GM18520 (cell line): ENCODE data around the gene LPCAT2.

Source experiments
- ATAC-seq: cut with Tn5 transposase; IDR thresholded peaks from one replicate; pipeline ENCODE4 v1.9.1; 2021; ENCODE audit not compliant: unreplicated experiment

The LPCAT2 gene

GRCh38 chr16:55480228-55480655 is 28.6 kb upstream of the LPCAT2 start:
- ATAC-seq: no peak

DNA sequence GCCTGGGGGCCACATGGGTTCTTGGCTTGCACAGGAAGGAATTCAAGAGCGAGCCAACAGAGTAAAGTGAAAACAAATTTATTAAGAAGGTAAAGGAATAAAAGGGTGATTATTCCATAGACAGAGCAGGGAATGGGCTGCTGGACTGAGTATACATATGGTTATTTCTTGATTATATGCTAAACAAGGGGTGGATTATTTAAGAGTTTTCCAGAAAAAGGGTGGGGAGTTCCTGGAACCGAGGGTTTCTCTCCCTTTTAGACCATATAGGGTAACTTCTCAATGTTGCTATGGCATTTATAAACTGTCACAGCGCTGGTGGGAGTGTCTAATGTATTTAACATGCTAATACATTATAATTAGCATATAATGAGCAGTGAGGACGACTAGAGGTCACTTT is 27.8 kb upstream of the LPCAT2 start:
- no peak for ATAC-seq

DNA sequence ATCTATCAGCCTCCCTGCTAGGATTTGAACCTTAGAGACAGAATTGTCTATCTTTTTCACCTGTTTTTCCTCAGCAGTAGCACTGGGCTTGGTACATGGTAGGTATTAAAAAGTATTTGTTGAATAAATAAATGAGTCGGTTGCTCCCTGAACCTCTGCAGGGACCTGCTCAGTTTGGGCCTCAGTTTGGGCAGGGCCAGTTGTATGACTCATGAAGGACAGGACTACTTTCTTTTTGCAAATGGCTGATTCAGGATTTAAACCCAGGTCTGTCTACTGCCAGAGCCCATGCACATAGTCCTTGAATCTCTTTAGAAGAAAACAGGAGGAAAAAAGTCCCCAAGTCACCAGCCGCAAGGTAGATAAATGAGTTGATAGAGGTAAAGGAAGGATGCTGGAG is 26.8 kb upstream of the LPCAT2 start:
- no peak for ATAC-seq

DNA sequence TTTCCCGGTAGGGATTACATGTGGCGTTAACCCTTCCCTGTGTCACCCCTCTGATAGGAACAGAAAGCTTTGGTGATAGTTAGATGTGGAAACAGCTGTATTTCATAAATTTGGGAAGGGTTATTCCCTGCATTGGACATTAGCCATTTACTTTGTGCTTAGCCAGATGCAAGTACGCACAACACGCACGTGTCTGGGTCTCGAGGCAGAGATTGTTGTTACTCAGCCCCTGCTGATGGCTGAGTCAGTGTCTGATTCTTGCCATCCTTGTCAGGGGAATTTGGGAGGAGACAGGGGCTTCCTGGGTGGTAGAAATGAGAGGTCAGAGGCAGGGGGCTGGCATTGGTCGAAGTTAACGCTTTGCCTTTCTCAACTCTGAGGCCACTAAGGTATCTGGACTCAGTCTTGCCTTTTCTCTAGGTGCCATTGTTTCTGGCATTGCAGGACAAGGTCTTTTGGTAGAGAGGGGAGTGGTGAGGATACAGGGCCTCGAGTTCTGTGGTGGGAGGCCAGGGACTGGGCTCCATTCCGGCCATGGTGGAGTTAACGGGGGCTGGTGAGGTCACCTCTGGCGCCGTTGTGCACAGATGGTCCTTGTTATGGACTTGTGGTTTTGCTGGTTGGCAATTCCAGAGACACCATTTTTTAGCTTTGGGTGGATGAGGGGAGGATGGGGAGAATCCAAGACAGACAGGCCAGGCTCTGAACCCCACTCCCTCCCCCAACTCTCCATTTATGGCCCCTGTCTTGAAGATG is 21.6 kb upstream of the LPCAT2 start:
- ATAC-seq: no peak

- ATAC-seq: no peak
These were observed 20.6 kb upstream of the LPCAT2 start for GRCh38 chr16:55488306-55488705.

DNA sequence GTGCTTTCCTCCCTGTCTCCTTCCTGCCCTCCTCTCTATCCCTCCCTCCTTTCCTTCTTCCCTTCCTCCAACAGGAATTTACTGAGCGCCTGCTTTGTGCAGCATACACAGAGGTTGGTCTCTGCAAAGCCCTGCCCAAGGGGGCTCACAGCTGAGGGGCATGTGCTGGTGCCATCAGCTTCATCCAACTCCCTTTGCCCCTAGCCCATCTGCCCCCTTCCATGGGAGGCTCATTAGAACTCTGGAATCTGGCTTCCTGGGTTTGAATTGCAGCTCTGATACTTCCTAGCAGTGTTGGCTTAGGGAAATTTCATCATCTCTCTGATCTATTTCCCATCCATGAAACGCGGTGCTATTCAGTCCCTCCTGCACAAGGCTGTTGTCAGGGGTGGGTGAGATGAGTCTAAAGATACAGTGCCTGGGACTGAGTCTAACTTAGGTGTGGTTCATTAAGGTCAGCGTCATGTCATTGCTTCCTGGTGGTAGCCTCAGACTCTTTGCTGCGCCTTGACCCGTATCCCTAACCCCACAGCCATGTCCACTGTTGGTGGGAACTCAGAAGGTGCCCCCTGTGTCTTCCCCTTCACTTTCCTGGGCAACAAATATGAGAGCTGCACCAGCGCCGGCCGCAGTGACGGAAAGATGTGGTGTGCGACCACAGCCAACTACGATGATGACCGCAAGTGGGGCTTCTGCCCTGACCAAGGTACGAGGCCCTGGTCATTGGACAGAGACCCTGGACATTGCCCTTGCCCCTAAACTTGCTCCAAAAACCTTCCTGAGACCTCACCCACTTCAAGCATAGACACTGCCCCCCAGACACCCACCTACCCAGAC is 19.5 kb upstream of the LPCAT2 start:
- no peak for ATAC-seq

- ATAC-seq: no peak
These were observed 19.0 kb upstream of the LPCAT2 start for GRCh38 chr16:55489956-55490265.

DNA sequence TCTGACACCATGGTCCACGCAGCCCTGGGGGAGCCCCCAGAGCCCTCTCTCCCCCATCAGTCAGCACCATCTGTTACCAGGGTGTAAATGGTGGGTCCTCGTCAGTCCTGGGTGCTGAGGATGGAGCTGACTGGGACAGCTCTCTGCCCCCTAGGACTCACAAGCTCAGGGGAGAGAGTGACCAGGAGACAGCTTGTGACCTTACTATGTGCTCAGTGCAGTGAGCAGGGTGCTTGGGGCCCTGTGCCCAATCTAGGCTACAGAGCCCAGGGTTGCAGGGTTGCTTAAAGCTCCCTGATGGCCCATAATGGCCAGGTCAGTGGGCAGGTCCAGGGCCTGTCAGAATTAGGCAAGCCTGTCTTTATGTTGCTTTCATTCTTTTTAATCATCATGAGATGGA is 18.6 kb upstream of the LPCAT2 start:
- ATAC-seq: no peak

- ATAC-seq: no peak
These were observed 17.2 kb upstream of the LPCAT2 start for GRCh38 chr16:55491691-55492090.

GRCh38 chr16:55492756-55493380 is 16.0 kb upstream of the LPCAT2 start:
- ATAC-seq: no peak

- no peak for ATAC-seq
These were observed 13.9 kb upstream of the LPCAT2 start for GRCh38 chr16:55494994-55495421.

GRCh38 chr16:55495616-55496289 is 13.1 kb upstream of the LPCAT2 start:
- ATAC-seq: no peak

GRCh38 chr16:55496509-55497145 is 12.2 kb upstream of the LPCAT2 start:
- no peak for ATAC-seq

- ATAC-seq: no peak
These were observed 11.3 kb upstream of the LPCAT2 start for GRCh38 chr16:55497558-55497957.

DNA sequence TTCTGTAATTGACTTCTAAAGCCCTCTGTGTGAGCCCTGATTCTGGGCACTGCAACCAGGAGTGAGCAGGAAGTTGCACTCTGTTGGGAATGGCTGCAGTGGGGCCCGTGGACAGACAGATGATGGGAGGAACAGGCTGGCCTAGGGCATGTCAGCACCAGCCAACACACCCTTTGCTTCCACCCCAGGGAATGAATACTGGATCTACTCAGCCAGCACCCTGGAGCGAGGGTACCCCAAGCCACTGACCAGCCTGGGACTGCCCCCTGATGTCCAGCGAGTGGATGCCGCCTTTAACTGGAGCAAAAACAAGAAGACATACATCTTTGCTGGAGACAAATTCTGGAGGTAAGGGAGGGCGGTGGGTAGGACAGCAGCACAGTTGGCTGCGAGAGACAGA is 10.8 kb upstream of the LPCAT2 start:
- no peak for ATAC-seq

- no peak for ATAC-seq
These were observed 9.6 kb upstream of the LPCAT2 start for GRCh38 chr16:55499281-55499680.

DNA sequence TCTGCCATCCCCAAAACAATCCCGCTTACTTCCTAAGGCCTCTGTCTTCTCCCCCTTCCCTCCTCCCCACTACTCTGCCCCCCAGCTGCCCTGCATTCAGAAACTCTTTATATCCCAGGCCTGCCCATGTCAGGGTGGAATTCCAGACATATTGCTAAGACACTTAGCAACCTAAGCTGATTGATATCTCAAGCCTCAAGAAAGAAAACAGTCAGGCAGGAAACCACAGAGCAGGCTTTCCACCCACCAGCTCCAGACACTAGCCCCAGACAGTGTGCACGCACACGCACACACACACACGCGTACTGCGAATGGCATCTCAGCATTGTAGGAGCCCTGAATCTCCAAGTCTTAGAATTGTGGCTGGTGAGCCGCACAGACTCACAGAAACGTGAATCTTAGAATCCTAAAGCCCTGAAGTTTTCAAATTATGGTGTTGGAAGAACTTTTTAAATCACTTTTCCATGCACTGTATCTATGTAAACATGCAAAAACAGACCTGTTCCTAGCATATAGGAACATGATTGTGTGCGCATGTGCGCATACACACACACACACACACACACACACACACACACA is 8.8 kb upstream of the LPCAT2 start:
- no peak for ATAC-seq

DNA sequence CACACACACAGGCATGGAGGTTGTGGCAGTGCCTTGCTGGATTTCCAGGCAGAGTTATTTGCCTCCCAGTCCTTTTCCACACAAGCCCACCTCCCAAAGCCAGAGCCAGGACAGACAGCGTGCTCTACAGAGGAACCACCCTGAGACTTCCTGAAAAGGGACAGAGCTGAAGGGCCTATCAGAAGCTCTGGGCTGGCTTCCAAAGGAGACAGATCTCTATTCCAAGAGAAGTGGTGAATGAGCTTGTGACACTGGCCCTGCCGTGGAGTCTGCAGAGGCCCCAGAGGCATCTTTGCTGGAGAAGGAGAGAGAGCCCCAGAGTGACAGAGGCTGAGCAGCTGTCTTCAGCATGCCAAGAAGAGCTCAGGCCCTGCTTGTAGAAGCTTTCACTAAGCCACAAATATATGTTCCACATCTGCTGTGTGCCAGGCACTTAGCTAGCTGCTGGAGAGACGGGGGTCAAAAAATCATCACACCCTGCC is 8.3 kb upstream of the LPCAT2 start:
- ATAC-seq: no peak

DNA sequence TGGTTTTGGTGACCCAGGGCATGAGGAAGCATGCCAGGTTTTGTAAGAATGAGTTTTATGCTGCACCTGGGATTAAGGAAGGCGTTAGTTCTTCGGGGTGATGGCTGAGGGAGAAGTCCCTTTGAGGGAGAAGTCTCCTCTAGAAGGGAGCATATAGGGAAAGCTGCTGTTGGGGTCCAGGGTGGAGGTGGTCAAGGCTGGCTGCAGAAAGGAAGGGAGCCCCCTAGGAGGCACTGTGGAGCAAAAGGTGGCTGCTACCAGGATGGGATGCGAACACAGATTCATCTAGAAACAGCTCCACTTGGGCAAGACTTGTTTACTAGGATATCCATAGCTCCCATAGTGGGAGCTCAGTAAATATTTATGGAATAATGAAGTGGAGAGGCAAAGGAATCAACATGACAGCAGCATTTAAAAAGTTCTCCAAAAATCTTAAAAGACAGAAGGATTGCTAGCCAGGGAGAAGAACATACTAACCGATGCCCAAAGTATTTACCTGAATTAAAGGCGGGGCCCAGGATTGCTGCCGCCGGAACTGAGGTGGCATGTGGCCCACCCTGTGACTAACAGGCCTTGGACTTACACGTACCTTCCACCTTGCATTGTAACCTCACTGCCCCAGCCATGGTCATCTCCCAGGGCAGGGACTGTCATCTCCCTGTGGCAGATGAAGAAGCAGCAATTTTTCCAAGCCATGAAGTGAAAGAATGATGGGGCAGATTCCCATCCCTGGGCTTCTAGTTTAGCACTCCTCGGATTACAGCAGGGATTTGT is 7.1 kb upstream of the LPCAT2 start:
- ATAC-seq: no peak
